CD4-positive, alpha-beta T cell treated with Interleukin-1 beta for 1 hour (primary cell): Measurements from ENCODE around the gene SNAI3.

Experiments
- DNase-seq, 2 donors: peaks; one replicate each; pipeline ENCODE4 v3.0.0-alpha.2; 2020 to 2022

SNAI3 gene

GRCh38 chr16:88649195-88649923, 36.9 kb downstream of the SNAI3 start:
- DNase-seq, result no peak

DNA sequence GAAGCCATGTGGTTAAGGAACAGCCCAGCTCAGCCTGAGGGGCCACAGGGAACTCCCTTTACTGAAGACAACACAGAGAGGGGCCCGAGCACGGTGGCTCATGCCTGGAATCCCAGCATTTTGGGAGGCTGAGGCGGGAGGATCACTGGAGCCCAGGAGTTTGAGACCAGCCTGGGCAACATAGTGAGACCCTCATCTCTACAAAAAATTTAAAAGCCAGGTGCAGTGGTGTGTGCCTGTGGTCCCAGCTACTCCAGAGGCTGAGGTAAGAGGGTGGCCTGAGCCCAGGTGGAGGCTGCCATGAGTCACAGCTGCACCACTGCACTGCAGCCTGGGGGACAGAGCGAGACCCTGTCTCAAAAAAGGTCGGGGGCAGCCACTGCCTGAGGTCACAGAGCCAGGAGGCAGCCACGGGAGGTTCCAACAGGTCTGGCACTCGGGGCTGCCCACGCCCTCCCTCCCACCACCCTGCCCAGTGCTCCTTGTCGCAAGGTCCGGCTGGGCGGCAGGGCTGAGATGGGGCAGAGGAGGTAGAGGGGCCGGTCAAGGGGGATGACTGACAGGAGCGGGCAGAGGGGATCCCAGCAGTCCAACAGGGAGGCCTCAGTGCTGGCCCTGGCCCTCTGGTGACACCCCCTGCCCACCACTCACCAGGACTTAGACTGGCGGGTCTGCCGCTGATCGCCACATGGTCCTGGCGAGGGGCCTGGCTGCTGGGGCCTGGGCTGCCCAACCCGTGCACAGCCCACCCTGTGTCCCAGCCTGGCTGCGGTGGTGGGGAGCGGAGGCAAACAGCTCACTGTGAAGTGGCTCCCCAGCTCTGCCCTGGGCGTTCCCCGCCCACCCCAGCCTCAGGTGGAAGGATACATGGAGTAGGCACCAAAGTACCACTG, 38.9 kb downstream of the SNAI3 start:
- DNase-seq, result no peak

DNA sequence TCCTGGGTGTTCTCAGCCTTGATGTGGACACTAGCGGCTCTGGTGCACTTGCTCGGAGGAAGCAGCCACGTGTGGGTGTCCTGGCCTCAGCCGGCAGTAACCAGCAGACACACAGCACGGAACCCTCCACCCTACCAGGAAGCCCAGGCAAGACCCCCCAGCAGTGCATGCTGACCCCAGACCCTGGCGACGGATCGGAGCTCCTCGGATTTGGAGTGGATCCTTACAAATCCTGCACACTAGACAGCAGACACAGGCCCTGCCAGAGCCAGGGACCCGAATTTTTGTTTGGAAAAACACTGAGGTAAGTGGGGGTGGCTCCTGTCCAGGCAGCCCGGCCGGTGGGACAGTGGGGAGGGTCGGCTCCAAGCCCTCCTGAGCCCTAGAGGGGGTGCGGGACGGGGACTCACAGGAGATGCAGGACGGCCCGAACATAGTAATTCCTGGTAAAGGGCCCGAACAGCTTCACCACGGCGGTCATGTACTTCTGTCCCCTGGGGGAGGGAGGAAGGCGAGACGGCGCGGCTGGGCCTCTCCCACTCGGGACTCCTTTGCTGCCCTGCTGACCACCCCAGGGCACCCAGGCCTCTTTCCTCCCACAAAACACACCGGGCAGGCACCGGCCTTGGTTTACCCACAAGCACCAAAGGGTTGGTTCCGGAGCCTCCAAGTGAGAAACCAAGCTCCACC, 39.8 kb downstream of the SNAI3 start:
- no peak for DNase-seq

GRCh38 chr16:88645941-88646340, 40.4 kb downstream of the SNAI3 start:
- no peak for DNase-seq

DNA sequence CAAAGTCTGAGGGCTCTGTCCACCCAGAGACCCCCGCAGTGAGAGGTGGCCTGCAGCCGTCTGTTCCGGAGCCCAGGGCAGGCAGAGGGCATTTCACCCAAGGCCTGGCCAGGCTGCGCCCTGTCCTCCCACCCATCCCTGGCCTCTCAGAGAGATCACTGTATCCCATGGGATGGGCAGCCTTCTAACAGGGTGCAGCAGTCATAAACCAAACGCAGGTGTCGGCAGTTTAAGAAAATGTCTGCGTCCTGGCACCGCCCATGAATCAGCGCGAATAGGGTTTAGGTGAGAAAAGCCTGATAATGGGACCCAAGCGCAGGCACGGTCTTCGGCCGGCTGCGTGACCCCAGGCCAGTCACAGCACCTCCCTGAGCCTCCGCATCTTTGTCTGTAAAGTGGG, 40.9 kb downstream of the SNAI3 start:
- no peak for DNase-seq

DNA sequence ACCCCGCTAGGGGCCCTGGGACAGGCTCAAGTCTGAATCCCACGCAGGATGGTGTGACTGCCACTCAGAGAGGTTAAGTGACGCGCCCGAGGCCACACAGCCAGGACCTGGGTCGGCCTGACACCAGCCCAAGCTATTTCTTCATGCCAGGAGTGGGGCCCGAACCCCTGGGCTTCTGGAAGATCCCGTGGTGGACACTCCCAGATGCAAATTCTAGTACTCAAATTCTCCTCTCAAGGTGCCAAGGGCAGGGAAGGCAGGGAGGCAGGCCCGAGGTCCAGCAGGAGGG, 42.7 kb downstream of the SNAI3 start:
- DNase-seq, result no peak

DNA sequence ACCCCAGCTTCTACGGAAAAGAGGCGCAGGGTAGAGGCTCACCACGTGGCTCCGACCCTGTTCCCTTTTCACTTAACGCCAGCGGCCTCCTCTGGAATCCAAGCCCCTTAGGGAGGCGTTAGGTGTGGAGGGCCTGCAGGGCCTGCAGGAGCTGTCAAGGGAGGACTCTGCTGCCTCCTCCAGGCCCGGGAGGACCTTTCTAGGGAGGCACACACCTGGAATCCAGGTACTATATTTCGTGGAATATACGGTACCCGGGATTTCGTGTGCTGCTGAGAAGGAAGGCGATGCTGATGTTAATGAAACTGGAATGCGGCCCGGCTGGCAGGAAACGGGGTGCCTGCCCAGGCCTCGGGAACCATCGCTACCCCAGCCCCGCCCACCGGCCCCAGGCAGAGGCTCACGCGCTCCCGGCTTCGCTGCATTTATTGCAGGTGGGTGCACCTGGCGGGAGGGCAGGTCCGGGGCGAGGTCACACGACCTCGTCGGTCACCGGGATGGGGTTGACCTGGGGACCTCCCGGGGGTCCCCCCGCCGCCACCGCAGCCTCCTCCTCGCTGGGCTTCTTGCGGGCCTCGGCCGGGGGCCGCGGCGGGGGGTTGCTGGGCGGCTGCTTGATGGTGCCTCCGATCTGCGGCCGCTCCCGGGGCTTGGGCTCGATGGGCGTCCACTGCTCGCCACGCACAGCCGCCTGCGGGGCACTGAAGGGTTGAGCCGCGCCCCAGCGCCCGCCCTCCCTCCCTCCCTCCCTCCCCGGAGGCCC, 43.2 kb downstream of the SNAI3 start:
- DNase-seq, result no peak

GRCh38 chr16:88640498-88641247, 45.6 kb downstream of the SNAI3 start:
- no peak for DNase-seq

GRCh38 chr16:88640039-88640495, 46.2 kb downstream of the SNAI3 start:
- DNase-seq, result no peak

- DNase-seq, result no peak
These were observed 46.9 kb downstream of the SNAI3 start for GRCh38 chr16:88639231-88640038.

DNA sequence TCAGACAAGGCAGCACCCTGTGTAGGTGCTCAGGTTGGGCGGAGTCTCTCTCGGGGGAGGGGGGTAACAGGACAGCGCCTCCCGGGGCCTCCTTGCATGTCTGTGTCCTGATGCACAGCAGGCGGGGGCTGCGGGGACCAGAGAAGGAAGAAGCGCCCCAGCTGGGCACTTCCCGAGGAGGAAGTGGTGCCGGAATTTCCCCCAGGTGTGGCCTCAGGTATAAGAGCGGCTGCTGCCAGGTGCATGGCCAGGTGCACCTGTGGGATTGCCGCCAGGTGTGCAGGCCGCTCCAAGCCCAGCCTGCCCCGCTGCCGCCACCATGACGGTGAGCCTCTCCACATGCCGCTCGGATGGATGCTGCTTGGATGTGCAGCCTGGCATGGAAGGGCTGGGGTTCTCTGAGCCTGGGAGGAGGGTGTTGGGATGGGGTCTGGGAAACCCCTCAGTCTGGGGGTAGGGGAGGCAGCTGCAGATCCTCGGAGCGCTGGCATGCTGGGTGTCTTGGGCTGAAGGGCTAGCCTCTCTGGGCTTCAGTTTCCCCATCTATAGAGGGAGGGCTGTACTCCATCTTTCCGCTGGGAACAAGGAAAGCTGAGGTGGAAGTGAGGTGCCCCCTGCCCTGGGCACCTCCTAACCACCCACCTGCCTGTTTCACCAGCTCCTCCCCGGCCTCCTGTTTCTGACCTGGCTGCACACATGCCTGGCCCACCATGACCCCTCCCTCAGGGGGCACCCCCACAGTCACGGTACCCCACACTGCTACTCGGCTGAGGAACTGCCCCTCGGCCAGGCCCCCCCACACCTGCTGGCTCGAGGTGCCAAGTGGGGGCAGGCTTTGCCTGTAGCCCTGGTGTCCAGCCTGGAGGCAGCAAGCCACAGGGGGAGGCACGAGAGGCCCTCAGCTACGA, 47.7 kb downstream of the SNAI3 start, which contains the start of gene IL17C:
Gene IL17C, plus strand, starts transcription at position 250 of the 908 bp plus-strand sequence. Its CDS starts 70 bp downstream, at position 320.
- peak; percentile 33 to 42 for DNase-seq

DNA sequence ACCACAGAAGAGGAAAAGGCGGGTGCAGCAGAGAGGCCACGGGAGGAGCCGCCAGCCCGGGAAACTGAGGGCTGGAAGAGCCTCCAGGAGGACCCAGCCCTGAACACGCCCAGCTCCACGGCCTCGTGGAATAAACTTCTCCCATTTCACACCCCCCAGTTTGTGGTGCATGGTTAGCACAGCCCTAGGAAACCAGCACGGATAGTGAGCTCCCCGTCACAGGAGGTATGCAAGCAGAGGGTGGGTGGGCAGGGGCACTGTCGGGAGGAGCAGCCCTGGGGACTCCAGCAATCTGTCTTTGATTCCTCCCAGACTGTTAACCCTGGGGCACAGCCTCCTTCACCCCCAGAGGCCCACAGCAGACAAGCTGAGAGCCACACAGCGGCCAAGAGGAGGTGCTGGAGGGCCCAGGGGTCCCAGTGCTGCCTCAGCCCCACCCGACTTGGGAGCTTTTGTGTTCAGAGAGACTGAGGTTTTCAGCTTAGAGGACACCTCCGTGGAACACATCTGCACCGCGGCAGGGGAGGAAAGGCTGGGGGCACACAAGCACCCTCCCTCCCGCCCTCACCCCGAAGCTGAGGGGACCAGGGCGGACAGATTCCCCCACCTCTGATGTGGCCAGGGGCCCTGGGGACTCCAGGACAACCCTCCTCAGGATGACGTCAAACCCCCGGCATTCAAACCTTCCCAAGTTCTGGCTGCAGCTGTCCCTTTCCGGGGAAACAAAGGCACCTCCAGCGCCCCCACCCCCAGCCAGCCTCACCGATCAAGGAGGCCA, 49.6 kb downstream of the SNAI3 start:
- DNase-seq, result no peak

- no peak for DNase-seq
These were observed 50.5 kb downstream of the SNAI3 start for GRCh38 chr16:88635671-88636319.

- no peak for DNase-seq
These were observed 51.2 kb downstream of the SNAI3 start for GRCh38 chr16:88634994-88635670.

DNA sequence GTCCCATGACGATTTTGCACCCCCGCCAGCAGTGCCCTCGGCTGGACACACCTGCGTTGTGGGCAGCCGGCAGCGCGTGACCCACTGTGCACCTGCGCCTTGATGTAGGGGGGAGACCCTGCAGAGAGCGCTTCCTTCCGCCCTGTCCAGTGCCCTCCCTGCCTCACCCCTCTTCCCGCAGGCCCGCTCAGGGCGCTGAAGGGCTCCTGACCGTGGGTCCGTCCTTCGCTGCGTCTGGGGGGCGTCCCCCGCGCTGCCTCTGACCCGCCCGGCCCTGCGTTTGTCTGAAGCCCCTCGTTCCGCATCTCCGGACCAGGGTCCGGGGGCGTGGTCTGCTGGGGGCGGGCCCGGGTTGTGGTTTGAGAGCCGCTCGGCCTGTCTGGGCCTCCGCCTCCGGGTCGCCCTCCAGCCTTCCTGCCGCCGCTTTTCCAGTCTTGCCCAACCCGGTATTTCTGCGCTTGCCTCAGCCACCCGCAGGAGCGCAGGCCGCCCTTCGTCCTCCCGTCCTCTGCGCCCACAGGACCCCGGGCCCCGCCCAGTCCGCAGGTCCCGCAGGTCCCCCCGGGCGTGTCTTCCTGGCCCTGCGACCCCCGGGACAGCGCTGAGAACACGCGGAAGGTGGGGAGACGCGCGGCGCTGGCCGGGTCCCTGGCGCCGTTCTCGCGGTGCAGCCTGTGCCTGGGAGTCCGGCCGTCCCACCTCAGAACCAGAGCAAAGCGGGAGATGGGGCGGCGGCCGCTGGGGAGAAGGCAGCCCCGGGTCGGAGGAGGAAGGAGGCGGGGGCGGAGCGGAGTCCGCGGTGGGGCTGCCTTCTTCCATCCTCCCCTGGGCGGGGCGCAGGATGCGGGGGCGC, 51.9 kb downstream of the SNAI3 start:
- peak; percentile 56 to 68 for DNase-seq

DNA sequence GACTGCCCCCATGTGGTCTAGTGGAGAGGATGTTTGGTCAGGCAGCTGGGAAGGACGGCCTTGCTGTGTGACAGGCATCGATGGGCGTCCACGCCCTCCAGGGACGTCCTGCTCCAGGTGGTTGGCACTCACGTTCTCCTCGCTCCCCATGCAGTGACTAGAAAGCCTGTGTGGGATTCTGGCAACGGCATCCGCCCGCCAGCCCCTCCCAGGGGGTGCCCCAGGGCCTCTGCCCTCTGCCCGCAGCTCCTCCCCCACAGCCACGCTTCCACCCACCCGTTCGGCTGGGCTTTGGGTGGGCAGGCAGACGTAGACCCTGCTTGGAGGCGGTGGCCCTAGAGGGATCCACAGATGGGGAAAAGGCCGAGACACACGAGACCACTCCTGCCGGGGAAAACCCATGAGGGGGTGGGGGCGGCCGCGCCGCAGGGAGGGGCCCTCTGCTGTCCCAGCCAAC, 52.6 kb downstream of the SNAI3 start:
- peak; percentile 70 to 74 for DNase-seq

GRCh38 chr16:88632587-88632930, 53.7 kb downstream of the SNAI3 start:
- no peak for DNase-seq
